ENCODE results near the gene USO1. TPM values are rescaled to one million over a fixed set of nuclear protein-coding genes. Genes with fewer than 3 reads are reported as not detected.

USO1 gene
- total RNA-seq, 1 donor from 2014 or later: 114 TPM

- Histone ChIP-seq H3K79me2 (ENCODE audit: low read depth) (peaks cover 30% of the 10 kb centered on the region), H3K4me3 (no peak overlapping the region), H3K4me1 (peaks cover 5% of the 10 kb centered on the region), H4K20me1 (ENCODE audit: low read depth) (no peaks in the 10 kb centered on the region), H3F3A (ENCODE audit: low read depth) (peaks cover 11% of the 10 kb centered on the region), H3K27ac (no peak overlapping the region), H3K9me3 (ENCODE audit: low read depth) (no peaks in the 10 kb centered on the region), H2AFZ (replicated peaks) (no peak overlapping the region), H3K9ac (no peak overlapping the region), H3K4me2 (no peak overlapping the region), H3K27me3 (no peaks in the 10 kb centered on the region), H3K36me3 (no peaks in the 10 kb centered on the region)
- Mint-ChIP-seq H3K27me3 (ENCODE audit: insufficient read depth, low read depth) (no peaks in the 10 kb centered on the region), H3K9me3 (no peaks in the 10 kb centered on the region), H3K4me3 (no peak overlapping the region), H3K4me1 (peaks cover 11% of the 10 kb centered on the region), H3K36me3 (peaks cover 4% of the 10 kb centered on the region), H3K27ac (no peak overlapping the region)
- no peak for DNase-seq (ENCODE audit: low spot score)
- no peak for TF ChIP-seq CTCF (IDR thresholded peaks at IDR 0.05)
These were observed 45.4 kb upstream of the USO1 start for GRCh38 chr4:75678965-75679364.

- Histone ChIP-seq H3K4me3 (no peak overlapping the region), H3K27ac (no peak overlapping the region), H4K20me1 (ENCODE audit: low read depth) (no peaks in the 10 kb centered on the region), H3K9me3 (ENCODE audit: low read depth) (no peaks in the 10 kb centered on the region), H3K27me3 (no peaks in the 10 kb centered on the region), H3K79me2 (ENCODE audit: low read depth) (peaks cover 21% of the 10 kb centered on the region), H2AFZ (replicated peaks) (no peak overlapping the region), H3K36me3 (no peaks in the 10 kb centered on the region), H3K9ac (no peak overlapping the region), H3K4me2 (no peak overlapping the region), H3F3A (ENCODE audit: low read depth) (peaks cover 5% of the 10 kb centered on the region), H3K4me1 (no peaks in the 10 kb centered on the region)
- no peak overlapping the region for H3K4me3 Mint-ChIP-seq
- H3K27ac Mint-ChIP-seq: no peak overlapping the region
- H3K27me3 Mint-ChIP-seq (ENCODE audit: insufficient read depth, low read depth): no peaks in the 10 kb centered on the region
- H3K36me3 Mint-ChIP-seq: peaks cover 4% of the 10 kb centered on the region
- DNase-seq (ENCODE audit: low spot score): no peak
- H3K4me1 Mint-ChIP-seq: peaks cover 8% of the 10 kb centered on the region
- H3K9me3 Mint-ChIP-seq: no peaks in the 10 kb centered on the region
- TF ChIP-seq EZH2phosphoT487 (IDR thresholded peaks at IDR 0.05) (no peak), CTCF (IDR thresholded peaks at IDR 0.05) (no peak), EZH2 (IDR thresholded peaks at IDR 0.05) (no peak)
These were observed 44.4 kb upstream of the USO1 start for GRCh38 chr4:75679876-75680575.

- Histone ChIP-seq H3K4me2 (no peak overlapping the region), H3K4me3 (no peak overlapping the region), H3K9me3 (ENCODE audit: low read depth) (no peaks in the 10 kb centered on the region), H2AFZ (replicated peaks) (no peak overlapping the region), H3K27me3 (no peaks in the 10 kb centered on the region), H3F3A (ENCODE audit: low read depth) (no peaks in the 10 kb centered on the region), H3K36me3 (no peaks in the 10 kb centered on the region), H4K20me1 (ENCODE audit: low read depth) (no peaks in the 10 kb centered on the region), H3K27ac (no peak overlapping the region), H3K4me1 (no peaks in the 10 kb centered on the region), H3K9ac (no peak overlapping the region), H3K79me2 (ENCODE audit: low read depth) (peaks cover 4% of the 10 kb centered on the region)
- Mint-ChIP-seq H3K4me3 (no peak overlapping the region), H3K9me3 (no peaks in the 10 kb centered on the region), H3K4me1 (no peaks in the 10 kb centered on the region), H3K27me3 (ENCODE audit: insufficient read depth, low read depth) (no peaks in the 10 kb centered on the region), H3K36me3 (peaks cover 7% of the 10 kb centered on the region), H3K27ac (no peak overlapping the region)
- no peak for DNase-seq (ENCODE audit: low spot score)
- no peak for TF ChIP-seq EZH2 (IDR thresholded peaks at IDR 0.05)
- TF ChIP-seq CTCF (IDR thresholded peaks at IDR 0.05): no peak
- TF ChIP-seq EZH2phosphoT487 (IDR thresholded peaks at IDR 0.05): no peak
These were observed 40.8 kb upstream of the USO1 start for GRCh38 chr4:75683482-75684155.

All from neural progenitor cell (in vitro differentiated cells).